Neural progenitor cell (in vitro differentiated cells): ENCODE measurements around the gene ETV6. TPM values are rescaled to one million over a fixed set of nuclear protein-coding genes. Genes with fewer than 3 reads are reported as not detected.

Source experiments
- DNase-seq: peaks from one replicate; pipeline ENCODE4 v3.0.0-alpha.2; 2016; ENCODE audit warnings: low spot score
- H2AFZ ChIP-seq: fragments of 200-600 bp; sonication (generic); replicated peaks from 2 replicates; pipeline ENCODE4 v1.6.1; 2016; ENCODE audit warnings: antibody characterized with exemption
- H3F3A ChIP-seq: fragments of 200-600 bp; sonication (generic); 2 replicates; pipeline ENCODE4 v1.6.1; 2016; ENCODE audit warnings: antibody characterized with exemption, low read depth
- H3K27ac ChIP-seq: fragments of 200-600 bp; sonication (generic); 2 replicates; pipeline ENCODE4 v1.5.1; 2016; ENCODE audit warnings: mild to moderate bottlenecking
- H3K27me3 ChIP-seq: fragments of 200-600 bp; sonication (generic); 2 replicates; pipeline ENCODE4 v1.6.1; 2016; ENCODE audit warnings: mild to moderate bottlenecking, moderate library complexity
- H3K36me3 ChIP-seq: fragments of 200-600 bp; sonication (generic); 2 replicates; pipeline ENCODE4 v1.5.1; 2016
- H3K4me1 ChIP-seq: fragments of 200-600 bp; sonication (generic); 2 replicates; pipeline ENCODE4 v1.6.1; 2016; ENCODE audit warnings: mixed run types
- H3K4me2 ChIP-seq: fragments of 200-600 bp; sonication (generic); 2 replicates; pipeline ENCODE4 v1.6.1; 2016
- H3K4me3 ChIP-seq: fragments of 200-600 bp; sonication (generic); 2 replicates; pipeline ENCODE4 v1.5.1; 2016
- H3K79me2 ChIP-seq: fragments of 200-600 bp; sonication (generic); 2 replicates; pipeline ENCODE4 v1.6.1; 2016; ENCODE audit warnings: low read depth
- H3K9ac ChIP-seq: fragments of 200-600 bp; sonication (generic); 2 replicates; pipeline ENCODE4 v1.6.1; 2016
- H3K9me3 ChIP-seq: fragments of 200-600 bp; sonication (generic); 2 replicates; pipeline ENCODE4 v1.5.1; 2016; ENCODE audit warnings: low read depth
- H4K20me1 ChIP-seq: fragments of 200-600 bp; sonication (generic); 2 replicates; pipeline ENCODE4 v1.6.1; 2016; ENCODE audit warnings: low read depth
- H3K27ac Mint-ChIP-seq: 3 replicates; pipeline ENCODE4 v1.8.0; 2021; ENCODE audit warnings: mixed read lengths
- H3K27me3 Mint-ChIP-seq: 2 replicates; pipeline ENCODE4 v1.8.0; 2022; ENCODE audit warnings: low read depth, mild to moderate bottlenecking, inconsistent platforms, moderate library complexity, mixed read lengths; ENCODE audit not compliant: insufficient read depth
- H3K36me3 Mint-ChIP-seq: 3 replicates; pipeline ENCODE4 v1.8.0; 2021; ENCODE audit warnings: mixed read lengths
- H3K4me1 Mint-ChIP-seq: 3 replicates; pipeline ENCODE4 v1.8.0; 2021; ENCODE audit warnings: mixed read lengths
- H3K4me3 Mint-ChIP-seq: 3 replicates; pipeline ENCODE4 v1.8.0; 2021; ENCODE audit warnings: mild to moderate bottlenecking, moderate library complexity, mixed read lengths
- H3K9me3 Mint-ChIP-seq: 3 replicates; pipeline ENCODE4 v1.8.0; 2020; ENCODE audit warnings: mixed read lengths
- CTCF ChIP-seq: fragments of 200-600 bp; sonication (generic); IDR thresholded peaks from 2 replicates; pipeline ENCODE4 v1.5.1; 2017; ENCODE audit warnings: antibody characterized with exemption, mild to moderate bottlenecking
- EZH2 ChIP-seq: fragments of 200-600 bp; sonication (generic); IDR thresholded peaks from 2 replicates; pipeline ENCODE4 v1.6.1; 2017; ENCODE audit warnings: antibody characterized with exemption, mild to moderate bottlenecking, moderate library complexity
- EZH2phosphoT487 ChIP-seq: fragments of 200-600 bp; sonication (generic); IDR thresholded peaks from 2 replicates; pipeline ENCODE4 v1.6.1; 2017; ENCODE audit warnings: antibody characterized with exemption
- total RNA-seq: library from RNA; depleted of rRNA; stranded (reverse); fragments of >200 nt; gene quantifications from 2 replicates; pipeline ENCODE4 v1.2.3, GENCODE V29; 2015; ENCODE audit warnings: low replicate concordance

The ETV6 gene
- total RNA-seq, 1 donor from 2014 or later = 6.2 TPM

- H3K36me3 Mint-ChIP-seq = peaks cover 23% of the 10 kb centered on the region
- TF ChIP-seq EZH2 = no peak
- no peak for TF ChIP-seq EZH2phosphoT487
- Histone ChIP-seq H3K4me1 (peaks cover 43% of the 10 kb centered on the region), H4K20me1 (peaks cover 16% of the 10 kb centered on the region), H3K4me3 (no peak overlapping the region), H3K9me3 (no peaks in the 10 kb centered on the region), H3K9ac (no peak overlapping the region), H3F3A (peaks cover 41% of the 10 kb centered on the region), H3K36me3 (no peaks in the 10 kb centered on the region), H2AFZ (no peak overlapping the region), H3K27me3 (no peaks in the 10 kb centered on the region), H3K4me2 (no peak overlapping the region), H3K79me2 (no peaks in the 10 kb centered on the region), H3K27ac (no peak overlapping the region)
- peaks cover 62% of the 10 kb centered on the region for H3K4me1 Mint-ChIP-seq
- no peak for DNase-seq
- no peak overlapping the region for H3K4me3 Mint-ChIP-seq
- peaks cover 3% of the 10 kb centered on the region for H3K9me3 Mint-ChIP-seq
- H3K27me3 Mint-ChIP-seq = peaks cover 4% of the 10 kb centered on the region
- H3K27ac Mint-ChIP-seq = no peak overlapping the region
These were observed 210.4 kb downstream of the ETV6 start for GRCh38 chr12:11859705-11860425.

- H2AFZ ChIP-seq = no peak overlapping the region
- H3K4me1 ChIP-seq = peaks cover 30% of the 10 kb centered on the region
- Mint-ChIP-seq H3K27ac (peak overlapping the region; percentile 98), H3K9me3 (peaks cover 10% of the 10 kb centered on the region), H3K4me1 (peaks cover 50% of the 10 kb centered on the region), H3K4me3 (no peak overlapping the region), H3K36me3 (peaks cover 26% of the 10 kb centered on the region), H3K27me3 (peaks cover 4% of the 10 kb centered on the region)
- no peaks in the 10 kb centered on the region for H3K36me3 ChIP-seq
- no peaks in the 10 kb centered on the region for H3K79me2 ChIP-seq
- TF ChIP-seq EZH2 (no peak), EZH2phosphoT487 (peak; percentile 45)
- H3K9me3 ChIP-seq = peaks cover 7% of the 10 kb centered on the region
- H4K20me1 ChIP-seq = peaks cover 16% of the 10 kb centered on the region
- no peak overlapping the region for H3K4me3 ChIP-seq
- DNase-seq = peak; percentile 10
- H3K27ac ChIP-seq = peak overlapping the region; percentile 75
- peaks cover 28% of the 10 kb centered on the region for H3F3A ChIP-seq
- no peak overlapping the region for H3K9ac ChIP-seq
- no peaks in the 10 kb centered on the region for H3K27me3 ChIP-seq
- H3K4me2 ChIP-seq = peak overlapping the region; percentile 51
These were observed 211.8 kb downstream of the ETV6 start for GRCh38 chr12:11861155-11861863.

GRCh38 chr12:11861864-11862600 is 212.6 kb downstream of the ETV6 start:
- TF ChIP-seq CTCF (no peak), EZH2 (no peak), EZH2phosphoT487 (no peak)
- H2AFZ ChIP-seq = no peak overlapping the region
- H3K27me3 ChIP-seq = no peaks in the 10 kb centered on the region
- H3K9me3 ChIP-seq = peaks cover 8% of the 10 kb centered on the region
- peaks cover 23% of the 10 kb centered on the region for H3F3A ChIP-seq
- H3K36me3 ChIP-seq = no peaks in the 10 kb centered on the region
- no peak overlapping the region for H3K9ac ChIP-seq
- DNase-seq = peak; percentile 49
- Mint-ChIP-seq H3K36me3 (peaks cover 30% of the 10 kb centered on the region), H3K4me3 (peak overlapping the region; percentile 58), H3K9me3 (peaks cover 18% of the 10 kb centered on the region), H3K4me1 (peaks cover 45% of the 10 kb centered on the region), H3K27me3 (peaks cover 4% of the 10 kb centered on the region), H3K27ac (peak overlapping the region; percentile 98)
- H3K27ac ChIP-seq = peak overlapping the region; percentile 75
- H4K20me1 ChIP-seq = peaks cover 16% of the 10 kb centered on the region
- peak overlapping the region; percentile 51 for H3K4me2 ChIP-seq
- H3K4me3 ChIP-seq = no peak overlapping the region
- H3K4me1 ChIP-seq = peaks cover 27% of the 10 kb centered on the region
- no peaks in the 10 kb centered on the region for H3K79me2 ChIP-seq

GRCh38 chr12:11862798-11863197 is 213.3 kb downstream of the ETV6 start:
- DNase-seq = no peak
- H3K4me1 ChIP-seq = peaks cover 27% of the 10 kb centered on the region
- H3K36me3 ChIP-seq = no peaks in the 10 kb centered on the region
- no peak overlapping the region for H2AFZ ChIP-seq
- H3K4me2 ChIP-seq = no peak overlapping the region
- no peak overlapping the region for H3K9ac ChIP-seq
- no peak overlapping the region for H3K27ac ChIP-seq
- H3K27ac Mint-ChIP-seq = peak overlapping the region; percentile 98
- peak overlapping the region; percentile 31 for H3K4me3 Mint-ChIP-seq
- H4K20me1 ChIP-seq = peaks cover 16% of the 10 kb centered on the region
- no peaks in the 10 kb centered on the region for H3K79me2 ChIP-seq
- H3K27me3 ChIP-seq = no peaks in the 10 kb centered on the region
- peaks cover 33% of the 10 kb centered on the region for H3K36me3 Mint-ChIP-seq
- TF ChIP-seq EZH2phosphoT487 (no peak), EZH2 (no peak)
- H3K9me3 Mint-ChIP-seq = peaks cover 23% of the 10 kb centered on the region
- peaks cover 8% of the 10 kb centered on the region for H3K9me3 ChIP-seq
- H3K4me1 Mint-ChIP-seq = peaks cover 45% of the 10 kb centered on the region
- peaks cover 23% of the 10 kb centered on the region for H3F3A ChIP-seq
- H3K4me3 ChIP-seq = no peak overlapping the region
- peaks cover 4% of the 10 kb centered on the region for H3K27me3 Mint-ChIP-seq
